Stimulated activated CD8-positive, alpha-beta memory T cell treated with anti-CD3 and anti-CD28 coated beads, Interleukin-4, amount 100 ng/mL, for 1 hour (primary cell): ENCODE data around the gene SNAP29.
"Not testable (repeated sequence)": the region's sequence is repeated elsewhere in the genome, so short reads cannot be mapped to it uniquely, and the experiment has no call there.

Experiments used
- DNase-seq, 2 donors: peaks; one replicate each; pipeline ENCODE4 v3.0.0-alpha.2; 2020; ENCODE audit warnings: low read depth in 2 of 2, low spot score in 1 of 2

SNAP29 gene

DNA sequence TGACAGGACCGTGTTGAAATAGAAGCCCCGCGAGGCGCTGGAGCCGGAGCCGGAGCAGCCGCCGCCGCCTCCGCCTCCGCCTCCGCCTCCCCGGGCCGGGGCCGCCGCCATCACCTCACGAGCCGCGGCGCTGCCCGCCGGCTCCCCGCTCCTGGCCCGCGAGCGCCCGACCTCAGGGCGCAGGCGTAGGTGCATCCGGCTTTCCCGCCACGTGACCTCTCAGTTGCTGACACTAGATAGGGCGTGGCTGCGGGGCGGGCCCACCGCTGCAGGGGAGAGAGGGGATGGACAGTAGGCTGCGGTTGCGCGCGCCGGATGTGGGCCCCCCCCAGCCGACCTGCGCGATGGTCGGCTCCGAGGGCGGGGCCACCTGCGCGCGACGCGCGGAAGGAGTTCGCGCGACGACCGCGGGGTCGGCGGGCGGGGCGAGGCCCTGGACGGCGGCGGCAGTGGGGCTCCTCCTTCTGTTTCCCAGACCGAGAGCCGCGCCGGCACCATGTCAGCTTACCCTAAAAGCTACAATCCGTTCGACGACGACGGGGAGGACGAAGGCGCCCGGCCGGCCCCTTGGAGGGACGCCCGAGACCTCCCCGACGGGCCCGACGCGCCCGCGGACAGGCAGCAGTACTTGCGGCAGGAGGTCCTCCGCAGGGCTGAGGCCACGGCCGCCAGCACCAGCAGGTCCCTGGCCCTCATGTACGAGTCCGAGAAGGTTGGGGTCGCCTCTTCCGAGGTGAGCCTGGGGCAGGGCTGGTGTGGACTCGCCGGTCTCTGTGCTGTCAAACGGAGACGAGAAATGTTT lies at the start of gene SNAP29, which contains the start of gene PI4KA:
Gene SNAP29, plus strand, starts transcription at position 393 of the 802 bp plus-strand sequence. Its CDS starts 104 bp downstream, at position 497.
Gene PI4KA, minus strand, starts transcription at position 197 of the 802 bp plus-strand sequence. Its CDS starts 86 bp downstream, at position 111.
- peak; percentile 95 to 96 for DNase-seq

DNA sequence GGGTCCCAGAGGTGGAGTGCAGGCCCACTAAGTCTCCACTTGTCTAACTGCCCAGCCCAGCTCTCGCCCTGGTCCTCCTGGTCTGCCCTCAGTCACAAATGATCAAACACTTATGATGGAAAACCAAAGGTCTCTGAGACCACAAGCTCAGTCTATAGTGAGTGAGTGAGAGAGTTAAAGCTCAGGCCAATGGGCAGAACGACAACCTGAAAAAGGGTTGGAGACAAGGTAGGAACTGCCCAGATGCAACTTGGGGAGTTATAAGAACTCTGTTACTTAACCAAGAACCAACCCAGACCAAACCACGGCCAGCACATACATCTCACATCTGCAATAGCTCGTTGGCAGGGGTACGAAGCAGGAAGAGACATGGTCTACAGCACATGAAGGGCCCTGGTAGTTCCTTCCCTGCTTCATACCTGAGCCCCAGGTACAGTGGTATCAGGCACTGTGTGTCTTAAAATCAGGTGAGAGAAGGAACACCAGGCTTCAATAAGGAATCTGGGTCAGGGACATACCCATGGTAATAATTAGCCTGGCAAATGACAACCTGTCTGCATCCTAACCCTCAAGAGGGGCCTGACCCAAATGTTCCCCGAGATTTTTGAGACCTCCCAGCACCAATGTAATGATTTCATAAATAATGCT lies 49.1 kb upstream of the SNAP29 start:
- DNase-seq, result no peak

DNA sequence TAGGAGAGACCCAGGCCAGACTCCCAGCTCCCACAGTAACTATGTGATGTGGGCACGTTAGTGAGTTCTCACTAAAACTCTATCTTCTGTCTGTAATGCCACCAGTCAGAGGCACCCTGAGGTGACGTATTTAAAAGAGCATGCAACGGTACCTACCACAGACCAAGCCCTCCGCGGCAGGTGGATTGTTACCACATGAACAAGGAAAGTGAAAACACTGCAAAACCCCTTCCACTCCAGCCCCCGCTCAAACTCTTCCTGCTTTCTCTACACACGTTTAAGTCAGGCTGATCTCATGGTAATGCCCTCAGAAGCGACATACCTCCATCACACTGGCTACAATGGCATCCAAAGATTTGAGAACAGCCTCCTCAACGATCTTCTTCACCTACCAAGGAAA lies 48.2 kb upstream of the SNAP29 start:
- DNase-seq, result no peak

DNA sequence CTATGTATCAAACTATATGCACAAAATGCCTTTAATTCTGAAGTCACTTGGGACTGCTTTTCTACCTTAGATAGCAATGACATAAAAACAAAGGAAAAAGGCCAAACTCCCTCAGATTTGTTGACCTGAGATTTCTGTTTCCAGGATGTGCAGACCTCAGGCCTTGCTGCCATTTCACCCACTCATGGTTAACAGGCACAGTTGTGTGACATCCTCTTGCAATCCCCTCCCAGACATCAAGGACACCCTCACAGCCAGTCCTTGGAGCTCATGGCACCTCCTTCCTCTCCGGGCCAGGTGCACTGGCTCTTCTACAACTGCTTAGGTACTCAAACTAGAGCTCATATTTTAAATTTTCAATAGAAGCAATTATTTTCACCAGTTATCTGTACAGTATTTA lies 47.6 kb upstream of the SNAP29 start:
- DNase-seq, result no peak

DNA sequence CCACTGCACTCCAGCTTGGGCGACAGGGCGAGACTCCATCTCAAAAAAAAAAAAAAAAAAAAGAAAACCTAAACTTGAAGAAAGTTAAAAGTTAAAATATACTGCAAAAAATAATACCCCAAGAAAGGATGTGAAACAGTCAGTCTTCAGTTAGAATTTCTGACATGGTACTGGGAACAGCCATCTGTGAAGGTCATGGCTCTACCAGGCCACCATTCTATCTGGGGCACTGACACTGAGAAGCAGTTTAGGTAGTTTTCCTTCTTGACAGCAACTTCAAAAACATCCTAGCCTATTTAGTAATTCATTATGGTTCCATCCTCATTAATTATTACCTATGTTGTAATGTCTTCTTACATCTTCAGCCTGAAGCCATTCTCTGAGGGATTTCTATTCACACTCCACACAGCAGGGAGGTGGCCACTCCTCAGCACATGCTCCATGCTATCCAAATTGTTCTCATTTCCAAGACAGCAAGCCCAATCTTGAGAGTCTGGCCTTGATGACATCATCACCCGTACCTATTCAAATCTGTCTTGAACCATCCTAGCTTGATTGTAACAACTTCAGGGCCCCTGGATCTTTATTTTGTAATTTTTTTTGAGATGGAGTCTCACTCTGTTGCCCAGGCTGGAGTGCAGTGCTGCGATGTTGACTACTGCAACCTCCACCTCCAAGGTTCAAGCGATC lies 46.7 kb upstream of the SNAP29 start:
- no peak for DNase-seq

DNA sequence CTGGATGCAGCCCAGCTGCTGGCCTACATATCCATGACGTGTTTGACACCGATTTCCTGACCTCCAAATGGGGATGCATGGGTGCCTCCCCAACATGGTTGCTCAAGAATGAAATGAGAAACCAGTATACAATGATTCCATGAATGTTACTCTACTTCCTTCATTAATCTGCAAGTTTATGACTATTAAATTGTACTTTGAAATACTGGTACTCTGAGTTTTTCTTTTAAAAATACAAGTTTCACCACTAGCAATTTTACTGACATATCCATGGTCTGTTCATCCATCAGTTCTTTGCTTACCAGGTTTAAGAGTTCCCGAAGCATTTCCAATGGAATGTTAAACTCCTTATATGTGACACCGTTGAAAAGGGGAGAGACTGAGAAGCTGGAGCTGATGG lies 45.8 kb upstream of the SNAP29 start:
- no peak for DNase-seq

DNA sequence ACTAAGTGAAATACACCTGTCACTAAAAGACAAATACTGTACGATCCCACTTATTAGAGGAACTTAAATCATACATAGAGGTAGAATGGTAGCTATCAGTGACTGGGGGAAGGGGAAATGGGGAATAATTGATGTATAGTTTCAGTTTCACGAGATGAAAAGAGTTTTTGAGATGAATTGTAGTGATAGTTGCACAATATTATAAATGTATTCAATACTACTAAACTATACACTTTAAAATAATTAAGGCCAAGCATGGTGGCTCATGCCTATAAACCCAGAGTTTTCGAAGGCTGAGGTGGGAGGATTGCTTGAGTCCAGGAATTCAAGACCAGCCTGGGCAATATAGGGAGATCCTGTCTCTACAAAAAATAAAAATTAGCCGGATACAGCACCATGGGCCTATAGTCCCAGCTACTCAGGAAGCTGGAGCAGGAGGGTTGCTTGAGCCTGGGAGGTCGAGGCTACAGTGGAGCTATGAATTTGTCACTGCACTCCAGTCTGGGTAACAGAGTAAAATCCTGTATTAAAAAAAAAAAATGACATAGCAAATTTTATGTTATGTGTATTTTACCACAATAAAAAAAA lies 44.5 kb upstream of the SNAP29 start:
- no peak for DNase-seq

DNA sequence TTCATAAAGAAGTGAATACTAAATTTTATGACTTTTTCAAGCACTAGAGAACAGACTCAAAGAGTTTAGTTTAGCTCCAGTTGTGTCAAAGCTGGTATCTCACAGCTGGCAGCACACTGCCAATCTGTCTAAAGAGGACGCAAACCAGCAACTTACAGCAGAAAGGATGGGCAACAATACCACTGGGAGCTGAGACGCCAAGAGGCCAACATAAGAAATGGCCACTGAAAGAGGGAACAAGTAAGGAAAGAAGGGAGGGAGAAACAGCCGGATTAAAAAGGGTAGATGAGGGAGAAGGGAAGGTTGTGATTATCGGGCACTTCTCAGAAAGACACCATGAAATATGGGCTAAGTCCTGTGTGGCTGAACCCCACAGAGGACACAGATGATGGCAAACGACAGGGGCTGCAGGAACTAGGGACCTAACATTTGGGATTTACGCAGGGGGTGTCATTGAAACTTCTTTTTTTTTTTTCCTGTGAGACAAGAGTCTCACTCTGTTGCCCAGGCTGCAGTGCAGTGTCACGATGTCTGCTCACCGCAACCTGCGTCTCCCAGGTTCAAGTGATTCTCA lies 43.2 kb upstream of the SNAP29 start:
- DNase-seq, result no peak

DNA sequence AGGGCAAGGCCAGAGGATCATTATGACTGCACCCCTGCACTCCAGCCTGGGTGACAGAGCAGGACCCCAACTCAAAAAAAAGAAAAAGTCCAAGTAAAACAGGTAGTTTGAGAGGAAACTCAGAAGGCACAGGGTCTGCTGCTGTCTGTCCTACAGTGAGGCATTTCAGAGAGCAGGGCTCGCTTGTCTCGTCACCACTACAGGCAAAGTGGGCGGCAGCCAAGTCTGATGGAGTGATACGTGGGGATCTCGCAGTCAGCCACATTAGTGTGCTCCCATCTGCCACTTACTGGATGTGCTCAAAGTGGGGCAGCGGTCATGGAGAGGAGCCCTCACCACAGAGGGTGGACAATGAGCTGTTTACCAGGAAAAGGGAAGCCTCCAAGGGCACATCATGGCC lies 42.2 kb upstream of the SNAP29 start:
- no peak for DNase-seq

DNA sequence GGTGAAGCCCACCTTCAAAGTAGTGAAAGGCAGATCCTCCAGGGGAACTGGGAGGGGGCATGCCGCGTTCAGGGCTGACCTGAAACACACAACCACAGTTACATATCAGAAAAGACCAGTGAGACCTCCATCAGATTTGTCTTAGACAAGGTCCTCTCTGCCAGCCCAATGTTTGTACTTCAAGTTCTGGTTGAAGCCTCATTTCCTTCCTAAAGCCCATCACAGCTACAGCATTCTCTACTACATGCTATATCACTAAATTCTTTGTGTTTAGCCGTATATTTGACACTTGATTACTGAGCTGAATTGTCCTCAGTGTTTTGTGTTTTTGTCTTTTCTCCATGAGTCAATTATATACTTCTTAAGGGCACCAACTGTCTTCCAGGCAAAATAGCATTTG lies 40.3 kb upstream of the SNAP29 start:
- DNase-seq, result no peak

DNA sequence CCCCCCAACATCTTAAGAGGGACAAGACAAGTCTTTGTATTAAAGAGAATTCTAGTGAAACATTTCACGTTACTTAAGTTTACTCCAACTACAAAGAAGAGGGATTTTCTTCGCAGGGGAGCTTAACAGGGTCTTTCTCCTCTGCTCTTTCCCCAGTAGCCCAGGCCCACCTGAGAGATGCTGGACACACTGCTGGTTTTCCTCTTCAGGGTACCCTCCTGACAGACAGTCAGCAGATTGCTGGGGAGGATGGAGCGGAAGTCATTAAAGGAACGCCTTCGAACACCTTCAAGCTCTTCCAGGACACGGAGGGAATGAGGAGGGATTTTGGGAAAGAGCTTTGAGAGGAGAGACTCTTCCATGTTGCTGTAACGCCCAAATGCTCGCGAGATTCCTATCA lies 39.3 kb upstream of the SNAP29 start:
- DNase-seq, result no peak

DNA sequence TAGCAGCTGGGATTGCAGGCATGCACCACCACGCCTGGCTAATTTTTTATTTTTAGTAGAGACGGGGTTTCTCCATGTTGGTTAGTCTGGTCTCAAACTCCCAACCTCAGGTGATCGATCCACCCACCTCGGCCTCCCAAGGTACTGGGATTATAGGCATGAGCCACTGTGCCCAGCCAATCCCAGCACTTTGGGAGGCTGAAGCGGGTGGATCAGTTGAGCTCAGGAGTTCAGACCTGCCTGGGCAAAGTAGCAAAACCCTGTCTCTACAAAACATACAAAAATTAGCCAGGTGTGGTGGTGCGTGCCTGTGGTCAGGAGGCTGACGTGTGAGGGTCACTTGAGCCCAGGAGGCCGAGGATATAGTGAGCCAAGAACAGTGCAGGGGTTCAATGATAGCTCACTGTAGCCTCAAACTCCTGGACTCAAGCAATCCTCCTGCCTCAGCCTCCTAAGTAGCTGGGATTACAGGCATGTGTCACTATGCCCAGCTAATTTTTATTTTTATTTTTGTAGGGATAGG lies 37.0 kb upstream of the SNAP29 start:
- not testable (repeated sequence) for DNase-seq

DNA sequence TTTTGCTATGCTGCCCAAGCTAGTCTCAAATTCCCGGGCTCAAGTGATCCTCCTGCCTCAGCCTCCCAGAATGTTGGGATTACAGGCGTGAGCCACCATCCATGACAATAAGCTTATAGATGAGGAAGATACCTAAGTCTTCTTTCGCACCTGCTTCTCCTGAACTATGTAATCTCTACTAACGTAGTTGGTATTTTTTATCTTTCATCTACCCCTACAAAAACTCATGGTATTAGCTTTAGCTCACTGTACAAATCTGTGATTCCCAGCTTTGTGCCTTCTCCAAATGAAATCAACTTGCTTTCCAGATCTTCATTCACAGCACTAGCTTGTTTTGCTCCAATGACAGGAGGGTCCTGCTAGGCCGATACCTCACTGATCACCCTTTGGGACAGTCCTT lies 36.6 kb upstream of the SNAP29 start:
- no peak for DNase-seq

DNA sequence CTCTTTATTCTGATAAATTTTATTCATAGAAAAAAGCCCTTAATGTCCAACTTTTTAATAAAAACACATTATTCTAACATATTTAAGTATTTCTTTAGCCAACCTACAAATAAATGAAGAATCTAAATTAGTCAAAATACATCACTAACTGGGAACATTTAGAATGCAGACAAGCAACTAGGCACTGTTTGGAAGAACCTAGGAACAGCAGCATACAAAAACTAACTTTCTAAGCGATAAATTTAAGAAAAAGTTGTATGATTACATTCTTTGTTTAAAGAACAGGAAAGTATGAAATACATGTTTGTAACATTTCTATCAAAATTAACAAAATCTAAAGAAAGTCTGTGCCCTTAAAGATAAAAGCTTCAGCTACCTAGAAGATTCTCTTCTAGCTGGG lies 35.5 kb upstream of the SNAP29 start:
- DNase-seq, result no peak

DNA sequence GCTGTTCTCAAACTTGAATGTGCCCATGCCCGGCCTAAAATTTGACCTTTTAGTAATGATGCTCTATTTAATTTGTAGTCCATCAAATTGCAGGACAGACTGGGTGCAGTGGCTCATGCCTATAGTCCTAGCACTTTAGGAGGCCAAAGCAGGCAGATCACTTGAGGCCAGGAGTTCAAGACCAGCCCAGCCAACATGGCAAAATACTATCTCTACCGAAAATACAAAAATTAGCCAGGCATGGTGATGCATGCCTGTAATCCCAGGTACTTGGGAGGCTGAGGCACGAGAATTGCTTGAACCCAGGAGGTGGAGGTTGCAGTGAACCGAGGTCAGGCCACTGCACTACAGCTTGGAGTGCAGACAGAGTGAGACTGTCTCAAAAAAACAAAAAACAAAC lies 33.6 kb upstream of the SNAP29 start:
- DNase-seq, result not testable (repeated sequence)

DNA sequence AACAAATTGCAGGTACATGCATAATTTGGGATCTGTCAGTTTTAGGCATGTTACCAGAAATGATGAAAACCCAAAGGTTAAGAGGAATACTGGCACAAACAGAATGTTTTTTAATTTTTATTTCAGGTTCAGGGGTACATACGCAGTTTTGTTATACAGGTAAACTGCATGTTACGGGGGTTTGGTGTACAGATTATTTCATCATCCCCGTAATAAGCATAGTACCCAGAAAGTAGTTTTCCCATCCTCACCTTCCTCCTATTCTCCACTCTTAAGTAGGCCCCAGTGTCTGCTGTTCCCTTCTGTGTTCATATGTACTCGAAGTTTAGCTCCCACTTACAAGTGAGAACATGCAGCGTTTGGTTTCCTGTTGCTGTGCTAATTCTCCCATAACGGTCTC lies 33.2 kb upstream of the SNAP29 start:
- no peak for DNase-seq

DNA sequence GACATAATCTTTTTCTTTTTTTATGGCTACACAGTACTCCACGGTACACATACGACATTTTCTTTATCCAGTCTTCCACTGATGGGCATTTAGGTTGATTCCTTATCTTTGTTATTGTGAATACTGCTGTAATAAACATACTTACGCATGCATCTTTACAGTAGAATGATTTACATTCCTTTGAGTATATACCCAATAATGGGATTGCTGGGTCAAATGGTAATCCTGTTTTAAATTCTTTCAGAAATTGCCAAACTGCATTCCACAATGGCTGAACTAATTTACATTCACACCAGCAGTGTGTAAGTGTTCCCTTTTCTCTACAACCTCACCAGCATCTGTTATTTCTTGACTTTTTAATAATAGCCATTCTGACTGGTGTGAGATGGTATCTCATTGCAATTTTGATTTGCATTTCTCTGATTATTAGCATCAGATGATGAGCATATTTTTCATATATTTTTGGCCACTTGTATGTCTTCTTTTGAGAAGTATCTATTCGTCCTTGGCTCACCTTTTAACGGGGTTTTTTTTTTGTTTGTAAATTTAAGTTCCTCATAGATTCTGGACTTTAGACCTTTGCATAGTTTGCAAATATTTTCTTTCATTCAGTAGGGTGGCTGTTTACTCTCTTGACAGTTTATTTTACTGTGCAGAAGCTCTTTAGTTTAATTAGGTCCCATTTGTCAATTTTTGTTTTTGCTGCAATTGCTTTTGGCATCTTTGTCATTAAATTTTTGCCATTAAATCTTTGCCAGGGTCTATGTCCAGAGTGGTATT lies 32.2 kb upstream of the SNAP29 start:
- DNase-seq, result not testable (repeated sequence)

DNA sequence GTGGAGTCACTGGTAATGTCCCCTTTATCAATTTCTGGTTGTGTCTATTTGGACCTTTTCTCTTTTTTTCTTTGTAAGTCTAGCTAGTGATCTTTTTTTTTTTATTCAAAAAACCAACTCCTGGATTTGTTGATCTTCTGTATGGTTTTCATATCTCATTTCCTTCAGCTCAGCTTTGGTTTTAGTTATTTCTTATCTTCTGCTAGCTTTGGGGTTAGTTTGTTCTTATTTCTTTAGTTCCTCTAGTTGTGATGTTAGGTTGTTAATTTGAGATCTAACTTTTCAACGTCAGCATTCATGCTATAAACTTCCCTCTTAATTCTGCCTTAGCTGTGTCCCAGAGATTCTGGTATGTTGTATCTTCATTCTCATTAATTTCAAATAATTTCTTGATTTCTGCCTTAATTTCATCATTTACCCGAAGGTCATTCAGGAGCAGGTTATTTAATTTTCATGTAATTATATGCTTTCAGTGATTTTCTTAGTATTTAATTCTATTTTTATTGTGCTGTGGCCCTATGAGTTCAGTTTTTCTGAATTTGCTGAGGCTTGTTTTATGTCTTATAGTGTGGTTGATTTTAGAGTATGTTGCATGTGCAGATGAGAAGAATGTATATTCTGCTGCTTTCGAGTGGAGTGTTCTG lies 29.2 kb upstream of the SNAP29 start:
- no peak for DNase-seq

DNA sequence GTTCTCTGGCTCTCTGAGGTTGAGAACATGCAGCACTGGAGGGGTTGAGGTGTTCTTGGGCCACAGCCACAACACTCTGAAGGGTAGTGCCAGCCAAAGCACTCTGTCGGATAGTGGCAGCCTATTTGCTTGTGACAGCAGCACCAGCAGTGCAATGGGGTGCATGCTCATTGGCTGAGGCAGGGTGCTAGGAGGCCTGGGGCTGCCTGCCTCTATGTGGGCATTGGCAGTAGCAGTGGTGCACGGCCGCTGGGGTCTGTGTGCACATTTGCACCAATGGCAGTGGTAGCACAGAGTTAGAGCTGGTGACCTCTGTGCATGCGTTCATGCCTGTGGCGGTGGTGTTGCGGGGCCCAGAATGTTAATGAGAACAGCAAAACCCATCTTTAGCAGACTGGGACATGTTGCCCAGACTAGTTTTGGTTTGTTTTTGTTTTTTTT lies 25.6 kb upstream of the SNAP29 start:
- DNase-seq, result no peak

DNA sequence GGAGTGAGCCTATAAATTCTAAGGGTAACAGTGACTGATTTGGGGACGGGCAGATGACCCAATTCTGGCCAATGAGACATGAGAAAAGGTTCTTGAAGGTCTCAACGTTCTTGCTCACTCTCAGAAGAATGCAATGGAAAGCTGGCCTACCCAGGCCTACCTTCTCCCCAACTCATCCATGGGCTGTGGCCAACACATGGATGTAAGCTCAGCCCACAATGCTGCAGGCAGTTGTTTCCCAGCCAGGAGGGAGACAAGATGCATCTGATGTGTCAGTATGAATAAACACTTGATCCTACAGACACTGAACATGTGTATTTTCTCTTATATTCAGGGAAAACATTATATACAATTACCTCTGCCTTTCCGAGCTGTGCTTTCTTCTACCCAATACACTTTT lies 24.6 kb upstream of the SNAP29 start:
- DNase-seq, result no peak
